HS-5 (cell line): ENCODE data around the gene AHDC1.
A peak's percentile ranks its signal among the peaks of the same experiment; 100 is the strongest.
"Not testable (repeated sequence)": the region's sequence is repeated elsewhere in the genome, so short reads cannot be mapped to it uniquely, and the experiment has no call there.

Source experiments
- DNase-seq: peaks from one replicate; pipeline ENCODE4 v3.0.0-alpha.2; 2012; ENCODE audit warnings: low read depth

The AHDC1 gene

GRCh38 chr1:27603681-27604578, at the start of gene AHDC1:
AHDC1 (minus strand) TSS chr1:27604144; CDS start chr1:27552115, 52,029 bp downstream.
- peak; percentile 44 for DNase-seq

GRCh38 chr1:27652111-27652864, 48.3 kb upstream of the AHDC1 start:
- no peak for DNase-seq

GRCh38 chr1:27650539-27651175, 46.7 kb upstream of the AHDC1 start:
- DNase-seq, result no peak

GRCh38 chr1:27650171-27650538, 46.2 kb upstream of the AHDC1 start:
- no peak for DNase-seq

- DNase-seq, result no peak
These were observed 45.3 kb upstream of the AHDC1 start for GRCh38 chr1:27649306-27649635.

- DNase-seq, result no peak
These were observed 44.8 kb upstream of the AHDC1 start for GRCh38 chr1:27648602-27649305.

- DNase-seq, result no peak
These were observed 43.4 kb upstream of the AHDC1 start for GRCh38 chr1:27647328-27647727.

- DNase-seq, result no peak
These were observed 42.7 kb upstream of the AHDC1 start for GRCh38 chr1:27646676-27647075.

- DNase-seq, result no peak
These were observed 41.1 kb upstream of the AHDC1 start for GRCh38 chr1:27645071-27645415.

- no peak for DNase-seq
These were observed 40.6 kb upstream of the AHDC1 start for GRCh38 chr1:27644369-27645070.

- no peak for DNase-seq
These were observed 39.8 kb upstream of the AHDC1 start for GRCh38 chr1:27643600-27644368.

GRCh38 chr1:27640514-27640913, 36.6 kb upstream of the AHDC1 start:
- not testable (repeated sequence) for DNase-seq

- no peak for DNase-seq
These were observed 34.9 kb upstream of the AHDC1 start for GRCh38 chr1:27638805-27639204.

GRCh38 chr1:27638047-27638734, 34.2 kb upstream of the AHDC1 start:
- DNase-seq, result no peak

- DNase-seq, result no peak
These were observed 31.6 kb upstream of the AHDC1 start for GRCh38 chr1:27635396-27636142.

GRCh38 chr1:27634985-27635367, 31.0 kb upstream of the AHDC1 start, which contains the start of gene FGR:
FGR (minus strand) TSS chr1:27635185; CDS start chr1:27623916, 11,269 bp downstream.
- no peak for DNase-seq

- no peak for DNase-seq
These were observed 30.4 kb upstream of the AHDC1 start for GRCh38 chr1:27634177-27634984.

GRCh38 chr1:27633640-27634176, 29.8 kb upstream of the AHDC1 start:
- no peak for DNase-seq

- no peak for DNase-seq
These were observed 29.3 kb upstream of the AHDC1 start for GRCh38 chr1:27633298-27633610.
